ENCODE measurements around the gene UFSP1. TPM values are rescaled to one million over a fixed set of nuclear protein-coding genes. Genes with fewer than 3 reads are reported as not detected.

UFSP1 gene
- total and polyA plus RNA-seq, 2 of the 13 experiments (the other 11 are each of a cell fraction or from before 2014, with no cell fraction given): 0.65 to 3.3 TPM

DNA sequence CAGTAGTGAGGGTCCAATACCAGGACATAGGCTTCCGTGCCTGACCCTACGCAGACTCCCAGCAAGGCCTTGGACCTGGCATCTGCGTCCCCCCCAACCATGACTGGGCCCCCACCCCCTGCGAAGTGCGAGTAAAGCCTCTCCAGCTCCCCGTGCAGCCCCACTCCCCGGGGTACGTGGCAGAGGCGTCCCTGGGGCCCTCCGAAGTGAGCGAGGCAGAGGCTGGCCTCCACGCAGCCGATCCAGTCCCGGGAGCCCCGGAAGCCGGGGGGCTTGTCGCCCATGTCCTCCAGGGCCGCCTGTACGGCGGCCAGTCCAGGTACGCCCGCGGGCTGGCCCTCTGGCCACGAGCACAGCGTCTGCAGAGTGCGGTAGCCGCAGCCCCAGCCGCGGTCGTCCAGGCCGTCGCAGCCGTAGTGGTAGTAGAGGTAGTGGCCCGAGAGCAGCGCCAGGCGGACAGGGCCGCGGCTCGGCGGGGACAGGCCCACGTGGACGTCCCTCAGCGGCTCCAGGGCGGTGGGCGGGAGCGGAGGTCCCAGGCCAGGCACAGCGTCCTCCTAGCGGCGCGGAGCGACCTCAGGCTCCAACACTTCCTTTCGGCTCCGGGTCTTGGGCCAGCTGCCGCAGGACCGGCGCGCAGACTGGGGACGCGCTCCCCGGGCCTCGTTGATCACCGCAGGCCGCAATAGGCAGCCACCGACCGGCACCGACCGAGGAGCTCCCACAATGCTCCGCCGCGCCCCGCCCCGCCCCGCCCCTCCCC lies at the start of gene UFSP1 (continued):
- TF ChIP-seq SOX6 (IDR thresholded peaks at IDR 0.05) (no peak), SOX6 (CRISPR knock-in tag; IDR thresholded peaks at IDR 0.05) (peak; percentile 53; the same call in 1 of the 2 replicates), ZNF776 (CRISPR knock-in tag; IDR thresholded peaks at IDR 0.05) (peak; percentile 99), ZC3H13 (CRISPR knock-in tag; IDR thresholded peaks at IDR 0.05) (peak; percentile 68), GABPB1 (CRISPR knock-in tag; IDR thresholded peaks at IDR 0.05) (peak; percentile 77; the same call in 1 of the 2 replicates), ZBTB20 (CRISPR knock-in tag; IDR thresholded peaks at IDR 0.05; ENCODE audit: borderline replicate concordance, low read depth) (no peak), ZNF296 (CRISPR knock-in tag; conservative IDR thresholded peaks at IDR 0.05) (peak; percentile 30; the same call in 1 of the 2 replicates), ZNF12 (CRISPR knock-in tag; IDR thresholded peaks at IDR 0.05) (peak; percentile 72), ZNF136 (CRISPR knock-in tag; IDR thresholded peaks at IDR 0.05; ENCODE audit: low read depth) (0 out of 2 replicates have a peak, but pooled peaks have one; percentile 56), CBX1 (IDR thresholded peaks at IDR 0.05; ENCODE audit: low read depth) (peak; percentile 39)
- TF ChIP-seq, protein P1, sequence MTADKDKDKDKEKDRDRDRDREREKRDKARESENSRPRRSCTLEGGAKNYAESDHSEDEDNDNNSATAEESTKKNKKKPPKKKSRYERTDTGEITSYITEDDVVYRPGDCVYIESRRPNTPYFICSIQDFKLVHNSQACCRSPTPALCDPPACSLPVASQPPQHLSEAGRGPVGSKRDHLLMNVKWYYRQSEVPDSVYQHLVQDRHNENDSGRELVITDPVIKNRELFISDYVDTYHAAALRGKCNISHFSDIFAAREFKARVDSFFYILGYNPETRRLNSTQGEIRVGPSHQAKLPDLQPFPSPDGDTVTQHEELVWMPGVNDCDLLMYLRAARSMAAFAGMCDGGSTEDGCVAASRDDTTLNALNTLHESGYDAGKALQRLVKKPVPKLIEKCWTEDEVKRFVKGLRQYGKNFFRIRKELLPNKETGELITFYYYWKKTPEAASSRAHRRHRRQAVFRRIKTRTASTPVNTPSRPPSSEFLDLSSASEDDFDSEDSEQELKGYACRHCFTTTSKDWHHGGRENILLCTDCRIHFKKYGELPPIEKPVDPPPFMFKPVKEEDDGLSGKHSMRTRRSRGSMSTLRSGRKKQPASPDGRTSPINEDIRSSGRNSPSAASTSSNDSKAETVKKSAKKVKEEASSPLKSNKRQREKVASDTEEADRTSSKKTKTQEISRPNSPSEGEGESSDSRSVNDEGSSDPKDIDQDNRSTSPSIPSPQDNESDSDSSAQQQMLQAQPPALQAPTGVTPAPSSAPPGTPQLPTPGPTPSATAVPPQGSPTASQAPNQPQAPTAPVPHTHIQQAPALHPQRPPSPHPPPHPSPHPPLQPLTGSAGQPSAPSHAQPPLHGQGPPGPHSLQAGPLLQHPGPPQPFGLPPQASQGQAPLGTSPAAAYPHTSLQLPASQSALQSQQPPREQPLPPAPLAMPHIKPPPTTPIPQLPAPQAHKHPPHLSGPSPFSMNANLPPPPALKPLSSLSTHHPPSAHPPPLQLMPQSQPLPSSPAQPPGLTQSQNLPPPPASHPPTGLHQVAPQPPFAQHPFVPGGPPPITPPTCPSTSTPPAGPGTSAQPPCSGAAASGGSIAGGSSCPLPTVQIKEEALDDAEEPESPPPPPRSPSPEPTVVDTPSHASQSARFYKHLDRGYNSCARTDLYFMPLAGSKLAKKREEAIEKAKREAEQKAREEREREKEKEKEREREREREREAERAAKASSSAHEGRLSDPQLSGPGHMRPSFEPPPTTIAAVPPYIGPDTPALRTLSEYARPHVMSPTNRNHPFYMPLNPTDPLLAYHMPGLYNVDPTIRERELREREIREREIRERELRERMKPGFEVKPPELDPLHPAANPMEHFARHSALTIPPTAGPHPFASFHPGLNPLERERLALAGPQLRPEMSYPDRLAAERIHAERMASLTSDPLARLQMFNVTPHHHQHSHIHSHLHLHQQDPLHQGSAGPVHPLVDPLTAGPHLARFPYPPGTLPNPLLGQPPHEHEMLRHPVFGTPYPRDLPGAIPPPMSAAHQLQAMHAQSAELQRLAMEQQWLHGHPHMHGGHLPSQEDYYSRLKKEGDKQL (CRISPR knock-in tag; IDR thresholded peaks at IDR 0.05; ENCODE audit: low read depth): no peak
- TF ChIP-seq, protein P2, sequence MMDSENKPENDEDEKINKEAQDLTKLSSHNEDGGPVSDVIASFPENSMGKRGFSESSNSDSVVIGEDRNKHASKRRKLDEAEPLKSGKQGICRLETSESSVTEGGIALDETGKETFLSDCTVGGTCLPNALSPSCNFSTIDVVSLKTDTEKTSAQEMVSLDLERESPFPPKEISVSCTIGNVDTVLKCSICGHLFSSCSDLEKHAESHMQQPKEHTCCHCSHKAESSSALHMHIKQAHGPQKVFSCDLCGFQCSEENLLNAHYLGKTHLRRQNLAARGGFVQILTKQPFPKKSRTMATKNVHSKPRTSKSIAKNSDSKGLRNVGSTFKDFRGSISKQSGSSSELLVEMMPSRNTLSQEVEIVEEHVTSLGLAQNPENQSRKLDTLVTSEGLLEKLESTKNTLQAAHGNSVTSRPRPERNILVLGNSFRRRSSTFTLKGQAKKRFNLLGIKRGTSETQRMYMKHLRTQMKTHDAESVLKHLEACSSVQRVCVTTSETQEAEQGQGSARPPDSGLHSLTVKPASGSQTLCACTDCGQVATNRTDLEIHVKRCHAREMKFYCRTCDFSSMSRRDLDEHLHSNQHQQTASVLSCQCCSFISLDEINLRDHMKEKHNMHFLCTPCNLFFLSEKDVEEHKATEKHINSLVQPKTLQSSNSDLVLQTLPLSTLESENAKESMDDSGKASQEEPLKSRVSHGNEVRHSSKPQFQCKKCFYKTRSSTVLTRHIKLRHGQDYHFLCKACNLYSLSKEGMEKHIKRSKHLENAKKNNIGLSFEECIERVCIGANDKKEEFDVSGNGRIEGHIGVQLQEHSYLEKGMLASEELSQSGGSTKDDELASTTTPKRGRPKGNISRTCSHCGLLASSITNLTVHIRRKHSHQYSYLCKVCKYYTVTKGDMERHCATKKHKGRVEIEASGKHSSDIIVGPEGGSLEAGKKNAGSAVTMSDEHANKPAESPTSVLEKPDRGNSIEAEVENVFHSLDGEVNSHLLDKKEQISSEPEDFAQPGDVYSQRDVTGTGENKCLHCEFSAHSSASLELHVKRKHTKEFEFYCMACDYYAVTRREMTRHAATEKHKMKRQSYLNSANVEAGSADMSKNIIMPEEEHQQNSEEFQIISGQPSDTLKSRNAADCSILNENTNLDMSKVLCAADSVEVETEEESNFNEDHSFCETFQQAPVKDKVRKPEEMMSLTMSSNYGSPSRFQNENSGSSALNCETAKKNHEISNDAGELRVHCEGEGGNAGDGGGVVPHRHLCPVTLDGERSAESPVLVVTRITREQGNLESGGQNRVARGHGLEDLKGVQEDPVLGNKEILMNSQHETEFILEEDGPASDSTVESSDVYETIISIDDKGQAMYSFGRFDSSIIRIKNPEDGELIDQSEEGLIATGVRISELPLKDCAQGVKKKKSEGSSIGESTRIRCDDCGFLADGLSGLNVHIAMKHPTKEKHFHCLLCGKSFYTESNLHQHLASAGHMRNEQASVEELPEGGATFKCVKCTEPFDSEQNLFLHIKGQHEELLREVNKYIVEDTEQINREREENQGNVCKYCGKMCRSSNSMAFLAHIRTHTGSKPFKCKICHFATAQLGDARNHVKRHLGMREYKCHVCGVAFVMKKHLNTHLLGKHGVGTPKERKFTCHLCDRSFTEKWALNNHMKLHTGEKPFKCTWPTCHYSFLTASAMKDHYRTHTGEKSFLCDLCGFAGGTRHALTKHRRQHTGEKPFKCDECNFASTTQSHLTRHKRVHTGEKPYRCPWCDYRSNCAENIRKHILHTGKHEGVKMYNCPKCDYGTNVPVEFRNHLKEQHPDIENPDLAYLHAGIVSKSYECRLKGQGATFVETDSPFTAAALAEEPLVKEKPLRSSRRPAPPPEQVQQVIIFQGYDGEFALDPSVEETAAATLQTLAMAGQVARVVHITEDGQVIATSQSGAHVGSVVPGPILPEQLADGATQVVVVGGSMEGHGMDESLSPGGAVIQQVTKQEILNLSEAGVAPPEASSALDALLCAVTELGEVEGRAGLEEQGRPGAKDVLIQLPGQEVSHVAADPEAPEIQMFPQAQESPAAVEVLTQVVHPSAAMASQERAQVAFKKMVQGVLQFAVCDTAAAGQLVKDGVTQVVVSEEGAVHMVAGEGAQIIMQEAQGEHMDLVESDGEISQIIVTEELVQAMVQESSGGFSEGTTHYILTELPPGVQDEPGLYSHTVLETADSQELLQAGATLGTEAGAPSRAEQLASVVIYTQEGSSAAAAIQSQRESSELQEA (CRISPR knock-in tag; IDR thresholded peaks at IDR 0.05; ENCODE audit: not compliant biosample characterization): peak; percentile 34
- TF ChIP-seq, protein P3, sequence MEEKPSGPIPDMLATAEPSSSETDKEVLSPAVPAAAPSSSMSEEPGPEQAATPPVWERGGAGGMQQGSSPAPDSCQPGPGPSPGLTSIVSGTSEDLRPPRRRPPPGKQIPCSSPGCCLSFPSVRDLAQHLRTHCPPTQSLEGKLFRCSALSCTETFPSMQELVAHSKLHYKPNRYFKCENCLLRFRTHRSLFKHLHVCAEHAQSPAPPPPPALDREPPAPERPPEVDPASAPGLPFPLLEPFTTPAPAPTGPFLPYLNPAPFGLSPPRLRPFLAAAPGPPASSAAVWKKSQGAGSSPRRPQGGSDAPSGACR (CRISPR knock-in tag; IDR thresholded peaks at IDR 0.05): no peak

All from HepG2 (cell line).